NCI-H1048 (cell line): ENCODE data around the gene SERPINB10.
"Not testable (repeated sequence)": the region's sequence is repeated elsewhere in the genome, so short reads cannot be mapped to it uniquely, and the experiment has no call there.

ENCODE experiments used
- DNase-seq: peaks from one replicate; lab custom pipeline; 2025; lab: John Stamatoyannopoulos, UW

The SERPINB10 gene

GRCh38 chr18:63892566-63892965, 15.2 kb upstream of the SERPINB10 start:
- DNase-seq, result no peak

DNA sequence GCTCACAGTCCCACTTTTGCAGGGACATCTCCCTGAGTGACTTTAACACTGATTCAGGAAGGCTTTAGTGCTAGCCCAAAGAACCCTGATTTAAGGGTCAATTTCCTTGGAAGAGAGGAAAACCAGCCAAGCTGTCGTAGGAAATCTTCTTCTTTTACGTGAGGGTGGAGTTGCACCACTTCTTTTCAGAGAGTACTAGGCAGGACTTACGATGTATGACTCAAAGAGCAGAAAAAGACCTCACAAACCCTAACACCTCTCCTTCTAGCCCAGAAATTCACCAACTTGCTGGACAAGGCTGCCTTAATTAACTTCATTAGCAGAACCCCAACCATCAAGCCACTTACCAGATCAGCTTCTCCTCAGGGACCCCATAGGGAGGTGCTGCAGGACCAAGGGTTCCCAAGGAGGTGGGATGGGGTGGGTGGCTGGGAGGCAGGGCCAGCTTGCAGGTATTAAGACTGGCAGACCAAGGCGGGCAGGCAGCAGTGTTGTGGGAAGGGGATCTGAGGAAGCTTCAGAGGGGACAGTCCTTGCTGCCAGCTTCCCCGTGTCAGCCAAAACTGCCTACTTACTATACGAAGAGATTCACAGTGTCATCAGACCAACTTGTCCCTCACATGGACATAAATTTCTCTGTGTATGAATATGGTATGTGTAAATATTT, 13.5 kb upstream of the SERPINB10 start:
- no peak for DNase-seq

DNA sequence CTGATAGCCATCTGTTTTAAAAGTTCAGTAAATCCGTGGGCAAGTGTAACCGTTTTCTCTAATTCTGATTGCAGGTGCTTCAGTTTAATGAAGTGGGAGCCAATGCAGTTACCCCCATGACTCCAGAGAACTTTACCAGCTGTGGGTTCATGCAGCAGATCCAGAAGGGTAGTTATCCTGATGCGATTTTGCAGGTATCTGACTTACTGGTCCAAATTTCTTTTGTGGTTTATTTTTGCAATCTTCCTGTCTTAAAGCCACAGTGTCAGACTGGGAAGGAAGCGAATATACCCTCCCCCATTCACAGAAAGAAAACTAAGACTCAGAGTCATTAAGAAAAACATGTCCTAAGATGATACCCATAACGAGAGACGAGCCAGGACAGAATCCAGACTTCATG, 12.6 kb upstream of the SERPINB10 start:
- no peak for DNase-seq

DNA sequence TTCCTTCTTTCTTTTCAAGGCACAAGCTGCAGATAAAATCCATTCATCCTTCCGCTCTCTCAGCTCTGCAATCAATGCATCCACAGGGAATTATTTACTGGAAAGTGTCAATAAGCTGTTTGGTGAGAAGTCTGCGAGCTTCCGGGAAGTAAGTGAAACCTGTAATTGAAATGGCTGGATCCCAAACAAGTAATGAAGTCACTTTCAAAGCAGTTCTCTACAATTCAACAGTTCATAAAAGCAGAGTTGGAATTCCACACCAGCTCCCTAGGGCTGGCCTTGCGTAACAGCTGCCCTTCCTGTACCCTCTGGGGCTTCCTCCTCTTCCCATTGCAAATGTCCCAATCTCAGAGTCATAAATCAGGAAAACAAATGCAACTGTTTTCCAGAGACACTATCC, 10.7 kb upstream of the SERPINB10 start:
- no peak for DNase-seq

- no peak for DNase-seq
Observed at GRCh38 chr18:63899206-63899605, 8.6 kb upstream of the SERPINB10 start.

GRCh38 chr18:63903851-63904570, 3.7 kb upstream of the SERPINB10 start:
- no peak for DNase-seq

- DNase-seq, result no peak
Observed at GRCh38 chr18:63904694-63905093, 3.1 kb upstream of the SERPINB10 start.

DNA sequence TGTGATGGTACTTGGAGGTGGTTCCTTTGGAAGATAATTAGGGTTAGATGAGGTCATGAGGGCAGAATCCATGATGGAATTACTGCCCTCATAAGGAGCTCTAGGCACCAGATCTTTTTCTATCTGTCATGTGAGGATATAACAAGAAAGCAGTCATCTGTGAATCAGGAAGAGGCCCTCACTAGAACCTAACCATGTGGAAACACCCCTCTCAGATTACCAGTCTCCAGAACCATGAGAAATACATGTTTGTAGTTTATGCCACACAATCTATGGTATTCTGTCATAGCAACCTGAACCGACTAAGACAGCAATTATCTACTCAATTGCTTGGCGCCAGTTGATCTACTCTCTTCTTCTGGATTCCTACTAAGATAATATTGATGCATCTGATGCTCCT, 2.4 kb upstream of the SERPINB10 start:
- DNase-seq, result no peak

DNA sequence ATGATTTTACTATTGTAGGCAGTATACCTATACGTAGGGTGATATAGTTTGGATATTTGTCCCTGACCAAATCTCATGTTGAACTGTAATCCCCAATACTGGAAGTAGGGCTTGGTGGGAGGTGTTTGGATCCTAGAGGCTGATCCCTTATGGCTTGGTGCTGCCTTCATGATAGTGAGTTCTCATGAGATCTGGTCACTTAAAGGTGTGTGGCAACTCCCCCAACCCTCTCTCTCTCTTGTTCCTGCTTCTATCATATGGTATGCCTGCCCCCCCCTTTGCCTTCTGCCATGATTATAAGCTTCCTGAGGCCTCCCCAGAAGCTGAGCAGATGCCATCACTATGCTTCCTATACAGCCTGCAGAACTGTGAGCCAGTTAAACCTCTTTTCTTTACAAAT, 1.7 kb upstream of the SERPINB10 start:
- no peak for DNase-seq

- no peak for DNase-seq
Observed at GRCh38 chr18:63908858-63909257, 1.1 kb downstream of the SERPINB10 start.

- DNase-seq, result no peak
Observed at GRCh38 chr18:63909870-63910269, 2.1 kb downstream of the SERPINB10 start.

- no peak for DNase-seq
Observed at GRCh38 chr18:63917817-63918216, 10.1 kb downstream of the SERPINB10 start.

DNA sequence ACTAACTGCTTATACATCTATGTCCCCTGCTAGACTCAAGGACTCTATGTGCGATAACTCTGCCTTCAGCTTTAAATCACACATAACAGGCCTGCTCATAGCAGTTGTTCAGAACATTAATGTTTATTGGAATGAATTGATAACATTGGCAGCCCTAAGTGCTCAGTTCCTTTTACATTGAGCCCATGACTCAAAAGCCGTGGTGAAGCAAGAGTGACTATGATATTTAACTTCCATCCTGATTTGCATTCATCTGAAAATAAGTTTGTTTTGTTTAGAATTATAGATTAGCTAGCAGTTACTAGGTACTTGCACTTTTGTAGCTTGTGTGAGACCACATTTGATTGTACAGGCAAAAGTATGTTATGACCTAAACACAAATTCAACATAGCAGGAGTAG, 14.3 kb downstream of the SERPINB10 start:
- DNase-seq, result no peak

- no peak for DNase-seq
Observed at GRCh38 chr18:63924551-63924950, 16.8 kb downstream of the SERPINB10 start.

DNA sequence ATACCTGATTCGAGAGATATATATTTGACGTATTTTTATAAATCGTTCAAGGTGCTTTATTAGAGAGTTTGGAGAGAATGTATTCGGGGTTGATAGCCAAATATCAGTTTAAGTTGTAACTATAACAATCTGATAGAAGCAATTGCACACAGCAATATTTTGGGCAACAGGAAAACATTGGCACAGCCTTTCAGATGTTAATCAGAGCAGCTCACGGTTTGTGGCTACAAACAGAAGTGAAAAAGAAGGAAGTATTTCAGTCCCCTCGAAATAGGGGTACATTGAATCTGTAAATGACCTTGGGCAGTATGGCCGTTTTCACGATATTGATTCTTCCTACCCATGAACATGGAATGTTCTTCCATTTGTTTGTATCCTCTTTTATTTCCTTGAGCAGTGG, 20.6 kb downstream of the SERPINB10 start:
- no peak for DNase-seq

- DNase-seq, result not testable (repeated sequence)
Observed at GRCh38 chr18:63929369-63929768, 21.6 kb downstream of the SERPINB10 start.

GRCh38 chr18:63930773-63931354, 23.1 kb downstream of the SERPINB10 start:
- DNase-seq, result no peak

GRCh38 chr18:63936156-63936931, 28.6 kb downstream of the SERPINB10 start:
- DNase-seq, result peak; percentile 3

GRCh38 chr18:63936932-63937393, 29.2 kb downstream of the SERPINB10 start:
- DNase-seq, result no peak

DNA sequence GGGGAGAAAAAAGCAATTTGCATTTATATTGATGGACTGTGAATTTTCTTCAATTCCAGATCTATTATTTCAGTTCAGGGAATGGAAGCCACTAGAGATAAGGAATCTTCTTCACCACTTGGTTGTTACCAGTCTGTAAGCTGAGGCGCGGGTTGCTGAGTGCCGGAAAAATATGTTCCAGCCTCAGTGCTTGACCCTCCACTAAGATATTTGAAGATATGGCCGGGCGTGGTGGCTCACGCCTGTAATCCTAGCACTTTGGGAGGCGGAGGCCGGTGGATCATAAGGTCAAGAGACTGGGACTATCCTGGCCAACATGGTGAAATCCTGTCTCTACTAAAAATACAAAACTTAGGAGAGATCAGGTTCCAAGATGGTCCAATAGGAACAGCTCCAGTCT, 32.2 kb downstream of the SERPINB10 start:
- no peak for DNase-seq

DNA sequence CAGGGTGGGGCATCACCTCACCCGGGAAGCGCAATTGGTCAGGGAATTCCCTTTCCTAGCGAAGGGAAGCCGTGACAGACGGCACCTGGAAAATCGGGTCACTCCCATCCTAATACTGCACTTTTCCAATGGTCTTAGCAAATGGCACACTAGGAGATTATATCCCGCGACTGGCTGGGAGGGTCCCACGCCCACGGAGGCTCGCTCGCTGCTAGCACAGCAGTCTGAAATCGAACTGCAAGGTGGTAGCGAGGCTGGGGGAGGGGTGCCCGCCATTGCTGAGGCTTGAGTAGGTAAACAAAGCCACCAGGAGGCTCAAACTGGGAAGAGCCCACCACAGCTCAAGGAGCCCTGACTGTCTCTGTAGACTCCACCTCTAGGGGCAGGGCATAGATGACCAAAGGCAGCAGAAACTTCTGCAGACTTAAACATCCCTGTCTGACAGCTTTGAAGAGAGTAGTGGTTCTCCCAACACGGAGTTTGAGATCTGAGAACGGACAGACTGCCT, 32.8 kb downstream of the SERPINB10 start:
- not testable (repeated sequence) for DNase-seq

DNA sequence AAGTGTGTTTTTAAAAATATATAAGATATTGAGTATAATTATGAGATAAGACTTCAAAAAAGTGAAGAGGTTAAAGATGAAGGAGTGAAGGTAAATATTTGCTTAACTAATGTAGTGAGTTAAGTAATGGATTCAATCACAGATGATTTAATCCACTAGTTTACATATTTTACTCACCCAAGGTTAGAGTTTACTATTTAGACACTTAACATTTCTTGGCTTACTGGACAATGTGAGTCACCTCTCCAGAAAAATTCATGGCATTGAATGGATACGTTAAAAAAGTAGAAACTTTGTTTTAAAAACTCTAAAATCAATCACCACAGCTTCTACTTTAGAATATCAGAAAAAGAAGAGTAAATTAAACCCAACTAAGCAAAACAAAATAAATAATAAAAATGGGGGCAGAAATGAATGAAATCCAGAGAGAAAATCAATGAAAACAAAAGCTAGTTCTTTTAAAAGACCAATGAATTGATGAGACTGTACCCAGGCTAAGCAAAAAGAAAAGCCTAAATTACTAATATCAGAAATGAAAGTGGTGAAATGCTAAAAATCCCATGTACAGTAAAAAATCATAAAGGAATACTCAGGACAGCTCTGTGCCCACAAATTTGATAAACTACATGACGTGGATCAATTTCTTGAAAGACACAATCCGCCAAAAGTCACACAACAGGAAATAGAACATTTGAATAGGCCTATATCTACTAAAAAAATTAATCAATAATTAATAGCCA, 39.5 kb downstream of the SERPINB10 start:
- no peak for DNase-seq
